ENCODE measurements around the gene CAP2. TPM values are rescaled to one million over a fixed set of nuclear protein-coding genes. Genes with fewer than 3 reads are reported as not detected.

The CAP2 gene
- total and polyA plus RNA-seq, 2 experiments from 2014 or later = 4.8 to 22.5 TPM

DNA sequence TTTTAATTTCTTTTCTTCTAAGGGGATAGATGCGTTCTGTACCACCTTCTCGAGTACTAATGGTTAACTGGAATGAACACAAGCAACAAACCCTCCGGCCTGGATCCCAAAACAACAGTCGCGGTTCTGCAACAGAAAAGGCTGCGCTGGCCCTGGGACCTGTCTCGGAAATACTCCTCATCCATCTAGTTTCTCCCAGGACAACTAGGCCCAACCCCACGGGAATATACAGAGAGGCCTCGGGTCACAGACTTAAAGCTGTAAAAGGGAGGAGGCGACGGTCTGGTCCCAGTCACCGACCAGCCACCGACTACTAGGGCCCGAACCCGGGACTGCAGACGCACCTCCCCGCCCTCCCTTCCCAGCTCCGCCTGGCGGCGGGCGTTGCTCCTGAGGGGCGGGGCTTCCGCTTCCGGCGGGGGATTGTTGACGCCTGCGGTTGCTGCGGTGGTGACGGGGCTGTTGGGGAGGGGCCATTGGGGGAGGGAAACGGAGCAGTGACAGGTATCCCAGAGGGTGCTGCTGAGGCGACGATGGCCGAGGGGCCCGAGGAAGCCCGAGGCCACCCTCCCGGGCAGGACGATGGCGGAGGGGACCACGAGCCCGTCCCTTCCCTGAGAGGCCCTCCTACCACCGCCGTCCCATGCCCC, 206.6 kb downstream of the CAP2 start, which contains the start of gene FAM8A1:
FAM8A1 (plus strand) TSS at position 426 of the 650 bp plus-strand sequence; CDS start at position 534, 108 bp downstream.
- no peaks in the 10 kb centered on the region for H3K36me3 ChIP-seq (ENCODE audit: low read depth)
- 3 to 4% methylated on average over 17 to 30 of the region's 42 CpGs for WGBS, 2 experiments (ENCODE audit: low coverage in 1 of 2, low lambda C conversion rate in 2 of 2, missing lambda C conversion rate in 2 of 2)
- peak; percentile 96 for DNase-seq
- H4K20me1 ChIP-seq (ENCODE audit: insufficient read depth) = no peaks in the 10 kb centered on the region
- no peaks in the 10 kb centered on the region for H3F3A ChIP-seq (ENCODE audit: insufficient read depth)
- peak within 1 kb of the TSS; percentile 97 for H2AFZ ChIP-seq
- peak within 1 kb of the TSS; percentile 92 for H3K9ac ChIP-seq
- peak within 1 kb of the TSS; percentile 87 for H3K4me3 ChIP-seq
- TF ChIP-seq EZH2 (IDR thresholded peaks at IDR 0.05; ENCODE audit: insufficient read depth, poor library complexity, severe bottlenecking) (no peak), EZH2phosphoT487 (IDR thresholded peaks at IDR 0.05; ENCODE audit: insufficient read depth, low read depth) (no peak)
- no peaks in the 10 kb centered on the region for H3K9me2 ChIP-seq (ENCODE audit: insufficient read depth)
- in situ Hi-C loops (cut with MboI) = no loop called here
- H3K9me3 ChIP-seq (ENCODE audit: low read depth) = no peaks in the 10 kb centered on the region
- H3K27ac ChIP-seq = peak within 1 kb of the TSS; percentile 78
- H3K79me2 ChIP-seq (ENCODE audit: insufficient read depth) = peaks cover 27% of the 10 kb centered on the region
- H3K4me2 ChIP-seq (ENCODE audit: unreplicated experiment) = peak within 1 kb of the TSS; percentile 98
- H3K27me3 ChIP-seq (replicated peaks; ENCODE audit: insufficient read depth) = no peaks in the 10 kb centered on the region
- H3K4me1 ChIP-seq (ENCODE audit: insufficient read depth) = peaks cover 18% of the 10 kb centered on the region

GRCh38 chr6:17600527-17601385, 207.4 kb downstream of the CAP2 start:
- Histone ChIP-seq H2AFZ (peak overlapping the region; percentile 97), H3K9ac (peak overlapping the region; percentile 92), H3K79me2 (ENCODE audit: insufficient read depth) (peaks cover 27% of the 10 kb centered on the region), H3K4me3 (peak overlapping the region; percentile 87), H3K4me2 (ENCODE audit: unreplicated experiment) (peak overlapping the region; percentile 98), H3K9me3 (ENCODE audit: low read depth) (no peaks in the 10 kb centered on the region), H3K36me3 (ENCODE audit: low read depth) (no peaks in the 10 kb centered on the region; the same call in 1 of the 2 replicates), H3F3A (ENCODE audit: insufficient read depth) (no peaks in the 10 kb centered on the region), H4K20me1 (ENCODE audit: insufficient read depth) (no peaks in the 10 kb centered on the region), H3K27me3 (replicated peaks; ENCODE audit: insufficient read depth) (no peaks in the 10 kb centered on the region), H3K4me1 (ENCODE audit: insufficient read depth) (peaks cover 18% of the 10 kb centered on the region), H3K27ac (peak overlapping the region; percentile 78), H3K9me2 (ENCODE audit: insufficient read depth) (no peaks in the 10 kb centered on the region)
- 0 to 2% methylated on average over 42 to 51 of the region's 77 CpGs for WGBS, 2 experiments (ENCODE audit: low coverage in 1 of 2, low lambda C conversion rate in 2 of 2, missing lambda C conversion rate in 2 of 2)
- peak; percentile 75 for DNase-seq
- in situ Hi-C loops (cut with MboI) = no loop called here
- TF ChIP-seq EZH2phosphoT487 (IDR thresholded peaks at IDR 0.05; ENCODE audit: insufficient read depth, low read depth) = no peak
- TF ChIP-seq EZH2 (IDR thresholded peaks at IDR 0.05; ENCODE audit: insufficient read depth, poor library complexity, severe bottlenecking) = no peak

DNA sequence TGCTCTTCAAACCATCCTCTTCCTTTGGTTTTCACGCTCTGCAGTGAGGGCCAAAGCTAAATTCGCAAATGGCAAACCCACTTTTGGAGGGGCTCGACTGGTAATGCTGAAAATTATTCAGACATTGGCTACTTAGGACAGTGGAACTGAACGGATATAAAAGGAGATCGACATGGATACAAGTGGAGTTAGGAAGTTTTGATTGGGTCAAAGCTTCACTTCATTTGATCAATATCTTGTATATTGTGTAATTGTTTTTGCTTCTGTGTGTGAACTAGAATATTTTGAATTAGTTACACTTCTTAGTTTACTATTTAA, 207.9 kb downstream of the CAP2 start:
- Histone ChIP-seq H2AFZ (peak overlapping the region; percentile 97), H3K4me3 (peak overlapping the region; percentile 87), H3K4me1 (ENCODE audit: insufficient read depth) (peaks cover 18% of the 10 kb centered on the region), H4K20me1 (ENCODE audit: insufficient read depth) (no peaks in the 10 kb centered on the region), H3F3A (ENCODE audit: insufficient read depth) (no peaks in the 10 kb centered on the region), H3K9me3 (ENCODE audit: low read depth) (no peaks in the 10 kb centered on the region), H3K9ac (peak overlapping the region; percentile 92), H3K9me2 (ENCODE audit: insufficient read depth) (no peaks in the 10 kb centered on the region), H3K36me3 (ENCODE audit: low read depth) (no peaks in the 10 kb centered on the region; the same call in 1 of the 2 replicates), H3K79me2 (ENCODE audit: insufficient read depth) (peaks cover 27% of the 10 kb centered on the region), H3K4me2 (ENCODE audit: unreplicated experiment) (peak overlapping the region; percentile 98), H3K27me3 (replicated peaks; ENCODE audit: insufficient read depth) (no peaks in the 10 kb centered on the region), H3K27ac (peak overlapping the region; percentile 78)
- 1 to 3% methylated on average over 5 of the region's 5 CpGs for WGBS, 2 experiments (ENCODE audit: low coverage in 1 of 2, low lambda C conversion rate in 2 of 2, missing lambda C conversion rate in 2 of 2)
- in situ Hi-C loops (cut with MboI) = no loop called here
- TF ChIP-seq EZH2 (IDR thresholded peaks at IDR 0.05; ENCODE audit: insufficient read depth, poor library complexity, severe bottlenecking) = no peak
- no peak for TF ChIP-seq EZH2phosphoT487 (IDR thresholded peaks at IDR 0.05; ENCODE audit: insufficient read depth, low read depth)
- no peak for DNase-seq

GRCh38 chr6:17602888-17603287, 209.5 kb downstream of the CAP2 start:
- Histone ChIP-seq H3K4me3 (no peak overlapping the region), H3K79me2 (ENCODE audit: insufficient read depth) (peaks cover 27% of the 10 kb centered on the region), H3F3A (ENCODE audit: insufficient read depth) (peaks cover 5% of the 10 kb centered on the region), H3K9me2 (ENCODE audit: insufficient read depth) (no peaks in the 10 kb centered on the region), H3K4me1 (ENCODE audit: insufficient read depth) (peaks cover 18% of the 10 kb centered on the region), H3K36me3 (ENCODE audit: low read depth) (peaks cover 5% of the 10 kb centered on the region), H3K9me3 (ENCODE audit: low read depth) (no peaks in the 10 kb centered on the region), H3K27ac (no peak overlapping the region), H3K4me2 (ENCODE audit: unreplicated experiment) (no peak overlapping the region), H4K20me1 (ENCODE audit: insufficient read depth) (no peaks in the 10 kb centered on the region), H2AFZ (no peak overlapping the region), H3K9ac (no peak overlapping the region), H3K27me3 (replicated peaks; ENCODE audit: insufficient read depth) (no peaks in the 10 kb centered on the region)
- 5 to 14% methylated on average over 1 of the region's 1 CpG for WGBS, 2 experiments (ENCODE audit: low coverage in 1 of 2, low lambda C conversion rate in 2 of 2, missing lambda C conversion rate in 2 of 2)
- TF ChIP-seq EZH2 (IDR thresholded peaks at IDR 0.05; ENCODE audit: insufficient read depth, poor library complexity, severe bottlenecking) = no peak
- TF ChIP-seq EZH2phosphoT487 (IDR thresholded peaks at IDR 0.05; ENCODE audit: insufficient read depth, low read depth) = no peak
- DNase-seq = no peak
- in situ Hi-C loops (cut with MboI) = no loop called here

Data from GM23248 (cell line).